DOHH2 (cell line): Measurements from ENCODE around the gene GIGYF2.

Experiments
- EZH2phosphoT487 ChIP-seq: fragments of 200-600 bp; sonication (generic); IDR thresholded peaks from 2 replicates; pipeline ENCODE4 v1.6.1; 2017; ENCODE audit warnings: borderline replicate concordance, mild to moderate bottlenecking, antibody characterized with exemption, low read length, moderate library complexity, mixed read lengths
- TF ChIP-seq, protein P1 (sequence below): fragments of 200-600 bp; sonication (generic); IDR thresholded peaks from one replicate; pipeline ENCODE4 v1.5.1; 2014; ENCODE audit warnings: antibody characterized with exemption, mild to moderate bottlenecking, low read depth, low read length; ENCODE audit not compliant: poor library complexity, severe bottlenecking

DNA sequence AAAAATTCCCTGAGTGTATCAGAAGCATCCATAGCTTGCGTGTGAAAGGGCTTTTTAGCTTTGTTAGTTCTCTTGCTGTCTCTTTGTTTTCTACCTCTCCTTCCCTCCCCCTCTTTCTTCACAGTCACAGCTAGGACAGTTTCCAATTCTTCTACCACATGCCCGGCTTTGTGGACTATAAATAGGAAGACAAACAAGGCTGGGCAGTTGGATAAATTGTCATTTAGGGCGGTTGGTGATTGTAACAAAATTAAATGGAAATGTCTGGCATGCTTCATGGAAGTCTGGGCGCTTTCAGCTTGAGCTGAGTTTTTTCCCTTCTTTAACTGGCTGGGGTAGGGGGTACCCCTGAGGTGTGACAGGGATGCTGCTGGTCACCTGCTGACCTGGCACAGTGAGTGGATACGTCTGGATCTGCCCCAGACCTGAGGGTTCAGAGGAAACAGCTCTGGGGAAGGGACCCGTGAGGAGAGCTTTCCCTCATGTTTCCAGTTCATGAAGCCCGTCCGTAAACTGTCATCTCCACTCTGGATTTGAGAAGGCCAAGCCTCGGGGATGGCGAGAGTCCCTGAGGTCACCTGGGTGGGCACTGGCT, 29.0 kb upstream of the GIGYF2 start:
- TF ChIP-seq, protein P1, sequence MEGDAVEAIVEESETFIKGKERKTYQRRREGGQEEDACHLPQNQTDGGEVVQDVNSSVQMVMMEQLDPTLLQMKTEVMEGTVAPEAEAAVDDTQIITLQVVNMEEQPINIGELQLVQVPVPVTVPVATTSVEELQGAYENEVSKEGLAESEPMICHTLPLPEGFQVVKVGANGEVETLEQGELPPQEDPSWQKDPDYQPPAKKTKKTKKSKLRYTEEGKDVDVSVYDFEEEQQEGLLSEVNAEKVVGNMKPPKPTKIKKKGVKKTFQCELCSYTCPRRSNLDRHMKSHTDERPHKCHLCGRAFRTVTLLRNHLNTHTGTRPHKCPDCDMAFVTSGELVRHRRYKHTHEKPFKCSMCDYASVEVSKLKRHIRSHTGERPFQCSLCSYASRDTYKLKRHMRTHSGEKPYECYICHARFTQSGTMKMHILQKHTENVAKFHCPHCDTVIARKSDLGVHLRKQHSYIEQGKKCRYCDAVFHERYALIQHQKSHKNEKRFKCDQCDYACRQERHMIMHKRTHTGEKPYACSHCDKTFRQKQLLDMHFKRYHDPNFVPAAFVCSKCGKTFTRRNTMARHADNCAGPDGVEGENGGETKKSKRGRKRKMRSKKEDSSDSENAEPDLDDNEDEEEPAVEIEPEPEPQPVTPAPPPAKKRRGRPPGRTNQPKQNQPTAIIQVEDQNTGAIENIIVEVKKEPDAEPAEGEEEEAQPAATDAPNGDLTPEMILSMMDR = no peak
- TF ChIP-seq EZH2phosphoT487 = no peak
